Adipocyte (in vitro differentiated cells): ENCODE measurements around the gene ASB2.

Source experiments
- DNase-seq: peaks from one replicate; pipeline ENCODE4 v3.0.0-alpha.2; 2015; ENCODE audit warnings: low read depth
- H3K27me3 ChIP-seq: replicated peaks from 2 replicates; pipeline ENCODE4 v1.7.0; 2013; ENCODE audit warnings: mild to moderate bottlenecking, low read length, moderate library complexity; ENCODE audit not compliant: control insufficient read depth, insufficient read depth
- H3K36me3 ChIP-seq: 2 replicates; pipeline ENCODE4 v1.7.0; 2013; ENCODE audit warnings: low read length, mild to moderate bottlenecking, moderate library complexity; ENCODE audit not compliant: control insufficient read depth, insufficient read depth, severe bottlenecking
- H3K4me1 ChIP-seq: 2 replicates; pipeline ENCODE4 v1.7.0; 2013; ENCODE audit warnings: mild to moderate bottlenecking, low read length, moderate library complexity; ENCODE audit not compliant: control insufficient read depth, insufficient read depth
- H3K4me3 ChIP-seq: 2 replicates; pipeline ENCODE4 v1.7.0; 2013; ENCODE audit warnings: mild to moderate bottlenecking, low read length, moderate library complexity
- H3K9ac ChIP-seq: 2 replicates; pipeline ENCODE4 v1.7.0; 2013; ENCODE audit warnings: mild to moderate bottlenecking, low read length, moderate library complexity
- H3K9me3 ChIP-seq: 2 replicates; pipeline ENCODE4 v1.7.0; 2013; ENCODE audit warnings: mild to moderate bottlenecking, low read length, moderate library complexity; ENCODE audit not compliant: control insufficient read depth

Gene ASB2

GRCh38 chr14:94000267-94000666, 23.9 kb upstream of the ASB2 start:
- H3K4me1 ChIP-seq, result peaks cover under 1% of the 10 kb centered on the region
- no peak for DNase-seq

GRCh38 chr14:93999573-93999972, 23.2 kb upstream of the ASB2 start:
- no peak overlapping the region for H3K4me3 ChIP-seq
- H3K9ac ChIP-seq, result no peak overlapping the region
- H3K4me1 ChIP-seq, result peaks cover 4% of the 10 kb centered on the region
- DNase-seq, result no peak
- H3K9me3 ChIP-seq, result no peaks in the 10 kb centered on the region
- peaks cover 48% of the 10 kb centered on the region for H3K27me3 ChIP-seq
- no peaks in the 10 kb centered on the region for H3K36me3 ChIP-seq

More at GRCh38 chr14:94000267-94000666, 23.9 kb upstream of the ASB2 start:
- no peaks in the 10 kb centered on the region for H3K36me3 ChIP-seq
- H3K4me3 ChIP-seq, result no peak overlapping the region
- peaks cover 55% of the 10 kb centered on the region for H3K27me3 ChIP-seq
- no peaks in the 10 kb centered on the region for H3K9me3 ChIP-seq
- H3K9ac ChIP-seq, result no peak overlapping the region

- DNase-seq, result no peak
- Histone ChIP-seq H3K36me3 (no peaks in the 10 kb centered on the region), H3K27me3 (peaks cover 42% of the 10 kb centered on the region), H3K9me3 (no peaks in the 10 kb centered on the region), H3K4me3 (no peak overlapping the region), H3K4me1 (peaks cover 4% of the 10 kb centered on the region), H3K9ac (no peak overlapping the region)
These were observed 22.6 kb upstream of the ASB2 start for GRCh38 chr14:93998871-93999403.

- Histone ChIP-seq H3K9me3 (no peaks in the 10 kb centered on the region), H3K9ac (no peak overlapping the region), H3K36me3 (no peaks in the 10 kb centered on the region), H3K27me3 (peaks cover 37% of the 10 kb centered on the region), H3K4me1 (peaks cover 4% of the 10 kb centered on the region), H3K4me3 (no peak overlapping the region)
- DNase-seq, result no peak
These were observed 21.8 kb upstream of the ASB2 start for GRCh38 chr14:93997916-93998870.

- Histone ChIP-seq H3K36me3 (no peaks in the 10 kb centered on the region), H3K9me3 (no peaks in the 10 kb centered on the region), H3K4me3 (no peak within 1 kb of the TSS), H3K27me3 (peaks cover 37% of the 10 kb centered on the region), H3K9ac (no peak within 1 kb of the TSS), H3K4me1 (peaks cover 4% of the 10 kb centered on the region)
- DNase-seq, result no peak
These were observed 20.7 kb upstream of the ASB2 start, which contains the start of gene CCDC197 for GRCh38 chr14:93997082-93997481. CCDC197 (plus strand) TSS chr14:93997301; CDS start chr14:93998132, 831 bp downstream.

- peaks cover 29% of the 10 kb centered on the region for H3K27me3 ChIP-seq
- H3K9ac ChIP-seq, result no peak overlapping the region
- H3K4me1 ChIP-seq, result peaks cover 4% of the 10 kb centered on the region
- H3K36me3 ChIP-seq, result no peaks in the 10 kb centered on the region
- no peaks in the 10 kb centered on the region for H3K9me3 ChIP-seq
- DNase-seq, result no peak
- H3K4me3 ChIP-seq, result no peak overlapping the region
These were observed 19.8 kb upstream of the ASB2 start for GRCh38 chr14:93996130-93996695.

- DNase-seq, result peak; percentile 70
- Histone ChIP-seq H3K9me3 (no peaks in the 10 kb centered on the region), H3K36me3 (no peaks in the 10 kb centered on the region), H3K4me1 (peaks cover 4% of the 10 kb centered on the region), H3K27me3 (peaks cover 19% of the 10 kb centered on the region), H3K4me3 (no peak overlapping the region), H3K9ac (no peak overlapping the region)
These were observed 18.7 kb upstream of the ASB2 start for GRCh38 chr14:93994919-93995682.

- peaks cover 4% of the 10 kb centered on the region for H3K4me1 ChIP-seq
- DNase-seq, result no peak
- peaks cover 13% of the 10 kb centered on the region for H3K27me3 ChIP-seq
- no peak overlapping the region for H3K9ac ChIP-seq
- H3K9me3 ChIP-seq, result no peaks in the 10 kb centered on the region
- H3K4me3 ChIP-seq, result no peak overlapping the region
- H3K36me3 ChIP-seq, result no peaks in the 10 kb centered on the region
These were observed 17.0 kb upstream of the ASB2 start for GRCh38 chr14:93993382-93993781.

GRCh38 chr14:93991649-93992048, 15.3 kb upstream of the ASB2 start:
- no peak overlapping the region for H3K9ac ChIP-seq
- H3K9me3 ChIP-seq, result no peaks in the 10 kb centered on the region
- no peaks in the 10 kb centered on the region for H3K36me3 ChIP-seq
- H3K27me3 ChIP-seq, result no peaks in the 10 kb centered on the region
- H3K4me1 ChIP-seq, result peaks cover 4% of the 10 kb centered on the region
- no peak for DNase-seq
- H3K4me3 ChIP-seq, result no peak overlapping the region

- Histone ChIP-seq H3K27me3 (no peaks in the 10 kb centered on the region), H3K9me3 (no peaks in the 10 kb centered on the region), H3K36me3 (no peaks in the 10 kb centered on the region), H3K9ac (no peak overlapping the region), H3K4me3 (no peak overlapping the region), H3K4me1 (peaks cover 4% of the 10 kb centered on the region)
- DNase-seq, result no peak
These were observed 14.8 kb upstream of the ASB2 start for GRCh38 chr14:93991212-93991611.

- Histone ChIP-seq H3K27me3 (no peaks in the 10 kb centered on the region), H3K9me3 (no peaks in the 10 kb centered on the region), H3K9ac (no peak overlapping the region), H3K4me3 (no peak overlapping the region), H3K36me3 (no peaks in the 10 kb centered on the region), H3K4me1 (no peaks in the 10 kb centered on the region)
- no peak for DNase-seq
These were observed 13.6 kb upstream of the ASB2 start for GRCh38 chr14:93989939-93990338.
